H1 (cell line): ENCODE results near the gene NEK3.

Experiments
- POLR2A ChIP-seq, 2 experiments: IDR thresholded peaks; 1 replicate in 1 of 2; 2 replicates in 1 of 2; pipeline ENCODE4 v1.6.1; 2011; ENCODE audit warnings: low read depth in 2 of 2, low read length in 2 of 2, mild to moderate bottlenecking in 2 of 2; ENCODE audit errors: control extremely low read depth in 1 of 2
- SIN3A ChIP-seq, 2 experiments: IDR thresholded peaks in 1 of 2; conservative IDR thresholded peaks in 1 of 2; 2 replicates each; pipeline ENCODE4 v1.6.1; 2011 to 2012; ENCODE audit warnings: low read length in 2 of 2, improper control_type of control experiment in 1 of 2, low read depth in 1 of 2, mild to moderate bottlenecking in 1 of 2
- TF ChIP-seq, protein P1 (sequence below): IDR thresholded peaks from 2 replicates; pipeline ENCODE4 v1.6.1; 2012; ENCODE audit warnings: inconsistent platforms

- no peak for TF ChIP-seq POLR2A (IDR thresholded peaks at IDR 0.05; ENCODE audit: control extremely low read depth in 1 of 2, low read depth in 2 of 2, low read length in 2 of 2)
- no peak for TF ChIP-seq SIN3A (conservative IDR thresholded peaks at IDR 0.05 in 1 of 2, IDR thresholded peaks at IDR 0.05 in 1 of 2; ENCODE audit: low read depth in 1 of 2, low read length in 2 of 2)
- TF ChIP-seq, protein P1, sequence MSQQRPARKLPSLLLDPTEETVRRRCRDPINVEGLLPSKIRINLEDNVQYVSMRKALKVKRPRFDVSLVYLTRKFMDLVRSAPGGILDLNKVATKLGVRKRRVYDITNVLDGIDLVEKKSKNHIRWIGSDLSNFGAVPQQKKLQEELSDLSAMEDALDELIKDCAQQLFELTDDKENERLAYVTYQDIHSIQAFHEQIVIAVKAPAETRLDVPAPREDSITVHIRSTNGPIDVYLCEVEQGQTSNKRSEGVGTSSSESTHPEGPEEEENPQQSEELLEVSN: no peak
Observed at GRCh38 chr13:52125547-52125946, 33.9 kb downstream of the NEK3 start.
